Measurements from ENCODE around the gene EDIL3. TPM values are rescaled to one million over a fixed set of nuclear protein-coding genes. Genes with fewer than 3 reads are reported as not detected.

The EDIL3 gene
- total and polyA plus RNA-seq, 2 of the 8 experiments (the other 6 are each of a cell fraction or from before 2014, with no cell fraction given) = 14.7 to 47.2 TPM

DNA sequence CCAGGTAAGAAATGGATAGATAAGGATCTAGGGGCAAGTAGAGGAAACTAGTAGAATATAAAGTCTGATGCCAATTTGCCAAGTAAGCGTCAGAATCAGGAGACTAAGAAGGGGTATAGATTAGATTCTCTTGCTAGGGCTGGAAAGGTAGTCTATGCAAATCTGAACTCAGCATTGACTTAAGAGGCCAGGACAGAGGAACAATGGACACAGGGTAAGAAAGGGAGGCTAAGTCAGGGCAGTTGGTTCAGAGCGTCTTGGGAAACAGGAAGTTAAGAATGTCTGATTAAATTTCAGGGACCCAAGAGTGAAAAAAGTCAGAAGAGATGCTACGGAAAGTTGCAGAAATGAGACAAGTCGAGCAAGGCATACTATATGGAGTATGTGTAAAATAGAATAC lies 400.8 kb downstream of the EDIL3 start (continued):
- TF ChIP-seq, protein P1, sequence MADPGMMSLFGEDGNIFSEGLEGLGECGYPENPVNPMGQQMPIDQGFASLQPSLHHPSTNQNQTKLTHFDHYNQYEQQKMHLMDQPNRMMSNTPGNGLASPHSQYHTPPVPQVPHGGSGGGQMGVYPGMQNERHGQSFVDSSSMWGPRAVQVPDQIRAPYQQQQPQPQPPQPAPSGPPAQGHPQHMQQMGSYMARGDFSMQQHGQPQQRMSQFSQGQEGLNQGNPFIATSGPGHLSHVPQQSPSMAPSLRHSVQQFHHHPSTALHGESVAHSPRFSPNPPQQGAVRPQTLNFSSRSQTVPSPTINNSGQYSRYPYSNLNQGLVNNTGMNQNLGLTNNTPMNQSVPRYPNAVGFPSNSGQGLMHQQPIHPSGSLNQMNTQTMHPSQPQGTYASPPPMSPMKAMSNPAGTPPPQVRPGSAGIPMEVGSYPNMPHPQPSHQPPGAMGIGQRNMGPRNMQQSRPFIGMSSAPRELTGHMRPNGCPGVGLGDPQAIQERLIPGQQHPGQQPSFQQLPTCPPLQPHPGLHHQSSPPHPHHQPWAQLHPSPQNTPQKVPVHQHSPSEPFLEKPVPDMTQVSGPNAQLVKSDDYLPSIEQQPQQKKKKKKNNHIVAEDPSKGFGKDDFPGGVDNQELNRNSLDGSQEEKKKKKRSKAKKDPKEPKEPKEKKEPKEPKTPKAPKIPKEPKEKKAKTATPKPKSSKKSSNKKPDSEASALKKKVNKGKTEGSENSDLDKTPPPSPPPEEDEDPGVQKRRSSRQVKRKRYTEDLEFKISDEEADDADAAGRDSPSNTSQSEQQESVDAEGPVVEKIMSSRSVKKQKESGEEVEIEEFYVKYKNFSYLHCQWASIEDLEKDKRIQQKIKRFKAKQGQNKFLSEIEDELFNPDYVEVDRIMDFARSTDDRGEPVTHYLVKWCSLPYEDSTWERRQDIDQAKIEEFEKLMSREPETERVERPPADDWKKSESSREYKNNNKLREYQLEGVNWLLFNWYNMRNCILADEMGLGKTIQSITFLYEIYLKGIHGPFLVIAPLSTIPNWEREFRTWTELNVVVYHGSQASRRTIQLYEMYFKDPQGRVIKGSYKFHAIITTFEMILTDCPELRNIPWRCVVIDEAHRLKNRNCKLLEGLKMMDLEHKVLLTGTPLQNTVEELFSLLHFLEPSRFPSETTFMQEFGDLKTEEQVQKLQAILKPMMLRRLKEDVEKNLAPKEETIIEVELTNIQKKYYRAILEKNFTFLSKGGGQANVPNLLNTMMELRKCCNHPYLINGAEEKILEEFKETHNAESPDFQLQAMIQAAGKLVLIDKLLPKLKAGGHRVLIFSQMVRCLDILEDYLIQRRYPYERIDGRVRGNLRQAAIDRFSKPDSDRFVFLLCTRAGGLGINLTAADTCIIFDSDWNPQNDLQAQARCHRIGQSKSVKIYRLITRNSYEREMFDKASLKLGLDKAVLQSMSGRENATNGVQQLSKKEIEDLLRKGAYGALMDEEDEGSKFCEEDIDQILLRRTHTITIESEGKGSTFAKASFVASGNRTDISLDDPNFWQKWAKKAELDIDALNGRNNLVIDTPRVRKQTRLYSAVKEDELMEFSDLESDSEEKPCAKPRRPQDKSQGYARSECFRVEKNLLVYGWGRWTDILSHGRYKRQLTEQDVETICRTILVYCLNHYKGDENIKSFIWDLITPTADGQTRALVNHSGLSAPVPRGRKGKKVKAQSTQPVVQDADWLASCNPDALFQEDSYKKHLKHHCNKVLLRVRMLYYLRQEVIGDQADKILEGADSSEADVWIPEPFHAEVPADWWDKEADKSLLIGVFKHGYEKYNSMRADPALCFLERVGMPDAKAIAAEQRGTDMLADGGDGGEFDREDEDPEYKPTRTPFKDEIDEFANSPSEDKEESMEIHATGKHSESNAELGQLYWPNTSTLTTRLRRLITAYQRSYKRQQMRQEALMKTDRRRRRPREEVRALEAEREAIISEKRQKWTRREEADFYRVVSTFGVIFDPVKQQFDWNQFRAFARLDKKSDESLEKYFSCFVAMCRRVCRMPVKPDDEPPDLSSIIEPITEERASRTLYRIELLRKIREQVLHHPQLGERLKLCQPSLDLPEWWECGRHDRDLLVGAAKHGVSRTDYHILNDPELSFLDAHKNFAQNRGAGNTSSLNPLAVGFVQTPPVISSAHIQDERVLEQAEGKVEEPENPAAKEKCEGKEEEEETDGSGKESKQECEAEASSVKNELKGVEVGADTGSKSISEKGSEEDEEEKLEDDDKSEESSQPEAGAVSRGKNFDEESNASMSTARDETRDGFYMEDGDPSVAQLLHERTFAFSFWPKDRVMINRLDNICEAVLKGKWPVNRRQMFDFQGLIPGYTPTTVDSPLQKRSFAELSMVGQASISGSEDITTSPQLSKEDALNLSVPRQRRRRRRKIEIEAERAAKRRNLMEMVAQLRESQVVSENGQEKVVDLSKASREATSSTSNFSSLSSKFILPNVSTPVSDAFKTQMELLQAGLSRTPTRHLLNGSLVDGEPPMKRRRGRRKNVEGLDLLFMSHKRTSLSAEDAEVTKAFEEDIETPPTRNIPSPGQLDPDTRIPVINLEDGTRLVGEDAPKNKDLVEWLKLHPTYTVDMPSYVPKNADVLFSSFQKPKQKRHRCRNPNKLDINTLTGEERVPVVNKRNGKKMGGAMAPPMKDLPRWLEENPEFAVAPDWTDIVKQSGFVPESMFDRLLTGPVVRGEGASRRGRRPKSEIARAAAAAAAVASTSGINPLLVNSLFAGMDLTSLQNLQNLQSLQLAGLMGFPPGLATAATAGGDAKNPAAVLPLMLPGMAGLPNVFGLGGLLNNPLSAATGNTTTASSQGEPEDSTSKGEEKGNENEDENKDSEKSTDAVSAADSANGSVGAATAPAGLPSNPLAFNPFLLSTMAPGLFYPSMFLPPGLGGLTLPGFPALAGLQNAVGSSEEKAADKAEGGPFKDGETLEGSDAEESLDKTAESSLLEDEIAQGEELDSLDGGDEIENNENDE (IDR thresholded peaks at IDR 0.05; ENCODE audit: insufficient replicate concordance, low read length) = no peak
- no peak for TF ChIP-seq BCL11A (IDR thresholded peaks at IDR 0.05; ENCODE audit: low read depth in 2 of 2, low read length in 2 of 2)
- TF ChIP-seq BRCA1 (IDR thresholded peaks at IDR 0.05; ENCODE audit: low read depth, low read length) = no peak
- TF ChIP-seq, protein P2, sequence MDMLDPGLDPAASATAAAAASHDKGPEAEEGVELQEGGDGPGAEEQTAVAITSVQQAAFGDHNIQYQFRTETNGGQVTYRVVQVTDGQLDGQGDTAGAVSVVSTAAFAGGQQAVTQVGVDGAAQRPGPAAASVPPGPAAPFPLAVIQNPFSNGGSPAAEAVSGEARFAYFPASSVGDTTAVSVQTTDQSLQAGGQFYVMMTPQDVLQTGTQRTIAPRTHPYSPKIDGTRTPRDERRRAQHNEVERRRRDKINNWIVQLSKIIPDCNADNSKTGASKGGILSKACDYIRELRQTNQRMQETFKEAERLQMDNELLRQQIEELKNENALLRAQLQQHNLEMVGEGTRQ (IDR thresholded peaks at IDR 0.05; ENCODE audit: low read length) = no peak
- TF ChIP-seq TAF7 (optimal IDR thresholded peaks at IDR 0.05; ENCODE audit: borderline replicate concordance, low read depth, low read length) = no peak
- no peak for TF ChIP-seq CBX5 (IDR thresholded peaks at IDR 0.05; ENCODE audit: low read depth, low read length)

All from H1 (cell line).